ENCODE results near the gene KHSRP.
"Not testable (repeated sequence)": the region's sequence is repeated elsewhere in the genome, so short reads cannot be mapped to it uniquely, and the experiment has no call there.

KHSRP gene

GRCh38 chr19:6450166-6450565, 25.6 kb upstream of the KHSRP start:
- no peak for ATAC-seq

GRCh38 chr19:6448045-6448444, 23.4 kb upstream of the KHSRP start:
- ATAC-seq = no peak

GRCh38 chr19:6446452-6446851, 21.8 kb upstream of the KHSRP start:
- ATAC-seq = no peak

- ATAC-seq = no peak
Measured at GRCh38 chr19:6443986-6444385, 19.4 kb upstream of the KHSRP start.

- no peak for ATAC-seq
Measured at GRCh38 chr19:6442087-6442688, 17.6 kb upstream of the KHSRP start.

GRCh38 chr19:6440905-6441304, 16.3 kb upstream of the KHSRP start:
- no peak for ATAC-seq

- ATAC-seq = no peak
Measured at GRCh38 chr19:6439743-6440142, 15.1 kb upstream of the KHSRP start.

- ATAC-seq = no peak
Measured at GRCh38 chr19:6433663-6434062, 9.1 kb upstream of the KHSRP start, which contains the start of gene SLC25A41. SLC25A41 (minus strand) TSS chr19:6433763; CDS start chr19:6433693, 70 bp downstream.

GRCh38 chr19:6433165-6433564, 8.6 kb upstream of the KHSRP start:
- ATAC-seq = no peak

- no peak for ATAC-seq
Measured at GRCh38 chr19:6431891-6432290, 7.3 kb upstream of the KHSRP start.

GRCh38 chr19:6429419-6430221, 5.0 kb upstream of the KHSRP start:
- ATAC-seq = no peak

GRCh38 chr19:6428692-6429418, 4.2 kb upstream of the KHSRP start:
- not testable (repeated sequence) for ATAC-seq

GRCh38 chr19:6427131-6427530, 2.5 kb upstream of the KHSRP start:
- no peak for ATAC-seq

GRCh38 chr19:6425732-6426620, 1.4 kb upstream of the KHSRP start:
- ATAC-seq = no peak

- peak; percentile 89 to 91 for ATAC-seq
Measured at GRCh38 chr19:6424939-6425731, 524 bp upstream of the KHSRP start.

- ATAC-seq = no peak
Measured at GRCh38 chr19:6423499-6424194, 964 bp downstream of the KHSRP start.

- ATAC-seq = no peak
Measured at GRCh38 chr19:6421075-6422014, 3.3 kb downstream of the KHSRP start.

- no peak for ATAC-seq
Measured at GRCh38 chr19:6418562-6418932, 6.1 kb downstream of the KHSRP start.

- no peak for ATAC-seq
Measured at GRCh38 chr19:6417713-6418561, 6.7 kb downstream of the KHSRP start.
